Fibroblast of the aortic adventitia (primary cell): ENCODE measurements around the gene PAX3. TPM values are rescaled to one million over a fixed set of nuclear protein-coding genes. Genes with fewer than 3 reads are reported as not detected.
"Not testable (repeated sequence)": the region's sequence is repeated elsewhere in the genome, so short reads cannot be mapped to it uniquely, and the experiment has no call there.

Source experiments
- DNase-seq: peaks from one replicate; pipeline ENCODE4 v3.0.0-alpha.2; 2010; ENCODE audit warnings: low read depth
- H3K4me3 ChIP-seq: 2 replicates; pipeline ENCODE4 v1.5.1; 2011; ENCODE audit warnings: low read depth, mild to moderate bottlenecking, control low read depth, low read length, moderate library complexity
- CTCF ChIP-seq: IDR thresholded peaks from 2 replicates; pipeline ENCODE4 v1.5.1; 2011; ENCODE audit warnings: mild to moderate bottlenecking, low read length, control low read depth, inconsistent platforms; ENCODE audit not compliant: insufficient read depth
- total RNA-seq: library from RNA; depleted of rRNA; stranded (reverse); fragments of >200 nt; gene quantifications from 2 replicates; pipeline ENCODE4 v1.2.3, GENCODE V29; 2012; ENCODE audit warnings: low replicate concordance

PAX3 gene
- total RNA-seq, 1 donor: not detected

GRCh38 chr2:222176890-222177289 lies 121.9 kb downstream of the PAX3 start:
- no peak for TF ChIP-seq CTCF
- DNase-seq: no peak
- H3K4me3 ChIP-seq: no peak overlapping the region

DNA sequence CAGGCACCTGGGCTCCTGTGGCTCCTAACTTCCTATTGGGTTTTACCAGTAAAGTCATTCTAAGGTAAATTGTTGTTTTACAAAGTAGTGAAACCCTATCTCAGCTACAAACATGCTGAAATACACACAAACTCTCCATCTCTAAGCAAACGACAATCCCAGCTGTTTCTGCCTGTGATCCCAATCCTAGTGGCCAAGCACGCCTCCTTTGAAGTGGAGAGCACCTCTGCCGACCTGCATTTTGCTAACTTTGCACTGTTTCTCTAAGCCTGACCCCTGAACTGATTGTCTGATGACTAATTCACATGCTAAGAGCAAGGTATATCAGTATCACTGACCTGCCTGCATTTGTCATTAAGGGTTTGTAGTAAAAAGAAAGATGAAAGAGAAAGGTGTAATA lies 124.3 kb downstream of the PAX3 start:
- H3K4me3 ChIP-seq: no peak overlapping the region
- no peak for TF ChIP-seq CTCF
- DNase-seq: no peak

DNA sequence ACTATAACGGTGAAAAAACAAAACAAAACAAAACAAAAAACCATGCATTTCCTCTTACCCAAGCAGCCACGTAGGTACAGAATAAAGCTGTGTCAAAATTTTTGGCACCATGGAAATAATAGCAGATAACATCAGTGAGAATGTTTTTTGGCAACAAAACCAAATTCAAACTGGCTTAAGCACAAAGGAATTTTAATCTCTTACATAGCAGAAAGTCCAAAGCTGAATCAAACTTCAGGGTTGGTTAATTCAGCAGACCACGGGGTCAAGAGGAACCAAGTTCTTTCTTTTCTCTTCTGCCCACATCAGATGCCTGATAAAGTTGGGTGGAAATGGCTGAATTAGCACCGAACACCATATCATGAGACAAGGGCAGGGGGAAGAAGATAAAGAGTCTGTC lies 129.5 kb downstream of the PAX3 start:
- TF ChIP-seq CTCF: no peak
- DNase-seq: no peak
- no peak overlapping the region for H3K4me3 ChIP-seq

GRCh38 chr2:222167762-222168161 lies 131.0 kb downstream of the PAX3 start:
- no peak overlapping the region for H3K4me3 ChIP-seq
- no peak for TF ChIP-seq CTCF
- DNase-seq: no peak

GRCh38 chr2:222160944-222161343 lies 137.9 kb downstream of the PAX3 start:
- no peak for DNase-seq
- no peak for TF ChIP-seq CTCF
- no peak overlapping the region for H3K4me3 ChIP-seq

- H3K4me3 ChIP-seq: no peak overlapping the region
- no peak for TF ChIP-seq CTCF
- no peak for DNase-seq
These were observed 138.7 kb downstream of the PAX3 start for GRCh38 chr2:222160125-222160524.

- no peak overlapping the region for H3K4me3 ChIP-seq
- TF ChIP-seq CTCF: no peak
- no peak for DNase-seq
These were observed 139.6 kb downstream of the PAX3 start for GRCh38 chr2:222159221-222159620.

DNA sequence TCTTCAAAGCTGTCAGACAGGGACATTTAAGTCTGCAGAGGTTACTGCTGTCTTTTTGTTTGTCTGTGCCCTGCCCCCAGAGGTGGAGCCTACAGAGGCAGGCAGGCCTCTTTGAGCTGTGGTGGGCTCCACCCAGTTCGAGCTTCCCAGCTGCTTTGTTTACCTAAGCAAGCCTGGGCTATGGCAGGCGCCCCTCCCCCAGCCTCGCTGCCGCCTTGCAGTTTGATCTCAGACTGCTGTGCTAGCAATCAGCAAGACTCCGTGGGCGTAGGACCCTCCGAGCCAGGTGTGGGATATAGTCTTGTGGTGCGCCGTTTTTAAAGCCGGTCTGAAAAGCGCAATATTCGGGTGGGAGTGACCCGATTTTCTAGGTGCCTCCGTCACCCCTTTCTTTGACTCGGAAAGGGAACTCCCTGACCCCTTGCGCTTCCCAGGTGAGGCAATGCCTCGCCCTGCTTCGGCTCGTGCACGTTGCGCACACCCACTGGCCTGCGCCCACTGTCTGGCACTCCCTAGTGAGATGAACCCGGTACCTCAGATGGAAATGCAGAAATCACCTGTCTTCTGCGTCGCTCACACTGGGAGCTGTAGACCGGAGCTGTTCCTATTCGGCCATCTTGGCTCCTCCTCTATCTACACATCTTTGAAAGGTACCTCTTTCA lies 143.7 kb downstream of the PAX3 start:
- not testable (repeated sequence) for H3K4me3 ChIP-seq, DNase-seq
